AG08395 (cell line): ENCODE measurements around the gene RFTN2.
"Not testable (repeated sequence)": the region's sequence is repeated elsewhere in the genome, so short reads cannot be mapped to it uniquely, and the experiment has no call there.

Experiments
- DNase-seq: peaks from one replicate; pipeline ENCODE4 v3.0.0; 2012; ENCODE audit warnings: mixed read lengths, low spot score

Gene RFTN2

DNA sequence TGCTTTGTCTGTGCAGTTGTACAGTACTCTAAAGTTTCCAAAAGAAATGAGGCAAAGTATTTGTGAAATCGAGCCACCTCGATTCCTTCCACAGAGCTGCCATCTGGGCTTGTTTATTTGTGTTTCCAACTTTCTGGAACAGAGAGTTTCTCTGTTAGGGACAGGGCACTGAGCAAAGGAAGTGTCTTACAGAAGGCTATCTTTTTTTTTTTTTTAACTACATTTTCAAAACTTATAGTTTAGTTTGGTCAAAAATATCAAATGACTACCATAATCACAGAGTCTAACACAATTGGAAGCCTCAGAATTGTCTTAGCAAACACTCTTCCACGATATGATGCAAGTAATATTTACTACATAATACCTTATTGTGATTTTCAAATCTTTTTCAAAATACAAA lies 796 bp downstream of the RFTN2 start:
- DNase-seq, result no peak

DNA sequence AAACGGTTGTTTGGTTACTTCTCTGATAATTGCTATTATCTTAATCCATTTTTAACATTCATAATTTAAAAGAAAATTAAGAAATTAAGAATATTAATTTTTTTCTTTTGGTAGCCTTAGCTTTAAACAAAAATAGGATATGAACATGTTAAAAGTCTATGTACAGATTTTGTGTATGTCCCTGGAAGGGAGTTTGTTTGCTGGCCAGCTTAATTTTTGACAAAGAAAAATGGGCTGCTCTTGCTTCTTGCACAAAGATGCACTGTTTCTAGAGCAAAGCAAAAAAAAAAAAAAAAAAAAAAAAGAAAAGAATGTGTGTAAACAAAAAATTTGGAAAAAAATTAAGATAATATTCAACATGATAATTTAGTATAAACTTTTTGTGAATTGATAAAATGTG lies 1.3 kb downstream of the RFTN2 start:
- no peak for DNase-seq

DNA sequence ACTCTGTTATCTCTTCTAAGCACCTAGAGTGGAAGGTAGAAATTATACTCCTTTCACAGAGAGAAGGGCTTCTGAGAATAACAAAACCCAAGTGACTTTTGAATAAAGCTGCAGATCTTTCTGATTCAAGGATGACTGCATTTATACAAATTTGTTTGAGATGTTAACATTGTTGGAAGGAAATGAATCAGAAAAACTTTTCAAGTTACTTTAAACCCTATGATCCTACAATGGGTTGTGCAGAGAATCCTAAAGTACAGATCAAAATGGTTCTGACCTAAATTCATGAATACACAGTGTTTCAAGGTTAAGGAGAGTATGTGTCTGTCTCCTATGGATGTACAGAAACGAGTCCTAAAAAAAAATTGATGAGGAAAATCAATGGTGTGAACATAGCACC lies 1.8 kb downstream of the RFTN2 start:
- DNase-seq, result no peak

DNA sequence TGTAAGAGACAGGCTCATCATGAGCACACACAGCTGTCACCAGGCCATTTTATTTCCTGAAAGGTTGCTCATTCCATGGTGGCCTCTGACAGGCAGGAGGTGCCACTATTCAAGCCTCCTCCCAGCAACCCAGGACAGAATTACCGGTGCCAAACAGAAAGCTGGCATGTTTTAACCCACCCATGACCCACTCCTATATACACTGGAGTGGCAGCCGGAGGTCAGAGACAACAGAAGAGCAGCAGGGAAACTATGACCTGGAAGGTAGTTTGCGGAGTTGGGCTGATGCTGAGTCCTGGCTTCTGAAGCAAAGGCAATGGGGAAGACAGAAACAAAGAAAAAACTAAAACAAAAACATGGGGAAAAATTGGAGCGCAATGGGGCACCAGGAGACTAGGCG lies 2.3 kb downstream of the RFTN2 start:
- no peak for DNase-seq

- DNase-seq, result no peak
Measured at GRCh38 chr2:197672371-197672893, 3.0 kb downstream of the RFTN2 start.

GRCh38 chr2:197669077-197669476 lies 6.3 kb downstream of the RFTN2 start:
- no peak for DNase-seq

GRCh38 chr2:197668296-197668695 lies 7.1 kb downstream of the RFTN2 start:
- no peak for DNase-seq

- no peak for DNase-seq
Measured at GRCh38 chr2:197666277-197666676, 9.1 kb downstream of the RFTN2 start.

- DNase-seq, result no peak
Measured at GRCh38 chr2:197661626-197662025, 13.8 kb downstream of the RFTN2 start.

GRCh38 chr2:197657562-197657961 lies 17.8 kb downstream of the RFTN2 start:
- no peak for DNase-seq

DNA sequence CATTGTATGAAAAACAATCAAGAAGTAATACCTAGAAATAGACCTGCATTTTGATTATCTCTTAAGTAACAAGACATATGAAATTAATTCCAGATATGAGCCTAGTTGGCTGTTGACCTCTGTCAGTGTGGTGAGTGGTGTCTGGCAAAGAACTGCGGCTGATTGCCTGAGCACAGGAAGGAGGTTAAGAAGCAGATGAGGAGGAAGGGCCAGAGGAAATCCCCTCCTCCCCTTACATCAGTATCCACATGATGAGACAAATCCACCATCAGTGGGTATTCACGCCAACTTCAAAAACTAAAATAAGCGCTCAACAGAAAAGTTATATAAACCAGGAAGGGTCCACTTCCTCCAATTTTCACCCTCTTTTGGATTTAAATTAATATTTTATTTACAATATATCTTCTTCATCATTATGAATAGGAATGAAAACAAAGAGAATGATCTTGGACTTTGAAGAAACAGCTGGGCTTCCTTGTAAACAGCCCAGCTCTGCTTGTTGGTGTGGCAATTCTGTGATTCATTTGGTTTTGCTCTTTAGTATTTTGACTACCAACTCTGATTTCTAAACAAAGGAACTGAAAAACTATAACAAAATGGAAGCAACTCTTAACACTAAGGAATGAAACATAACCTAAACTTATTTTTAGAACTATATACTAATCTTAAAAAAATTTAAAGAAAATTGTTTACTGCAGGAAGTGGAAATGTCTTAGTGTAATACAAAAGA lies 27.3 kb downstream of the RFTN2 start:
- peak; percentile 47 for DNase-seq

DNA sequence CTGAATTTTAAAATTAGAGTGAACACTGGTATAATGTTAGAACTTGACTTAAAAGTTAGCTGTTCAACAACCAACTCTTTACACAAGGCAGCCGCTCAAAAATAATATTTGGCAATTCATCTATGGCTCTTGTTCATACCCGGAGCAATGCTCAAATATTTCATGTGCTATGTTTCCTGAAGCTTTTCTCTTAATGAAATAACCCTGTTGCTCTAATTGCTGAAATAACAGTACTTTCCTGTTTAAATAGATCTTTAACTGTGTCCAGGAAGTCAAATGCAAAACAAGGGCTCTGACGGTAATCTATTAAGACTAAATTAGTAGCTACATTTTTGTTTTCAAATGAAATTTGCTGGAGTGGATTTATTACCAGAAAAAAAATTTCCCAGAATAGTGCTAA lies 33.7 kb downstream of the RFTN2 start:
- no peak for DNase-seq

- DNase-seq, result not testable (repeated sequence)
Measured at GRCh38 chr2:197640571-197641122, 34.7 kb downstream of the RFTN2 start.

DNA sequence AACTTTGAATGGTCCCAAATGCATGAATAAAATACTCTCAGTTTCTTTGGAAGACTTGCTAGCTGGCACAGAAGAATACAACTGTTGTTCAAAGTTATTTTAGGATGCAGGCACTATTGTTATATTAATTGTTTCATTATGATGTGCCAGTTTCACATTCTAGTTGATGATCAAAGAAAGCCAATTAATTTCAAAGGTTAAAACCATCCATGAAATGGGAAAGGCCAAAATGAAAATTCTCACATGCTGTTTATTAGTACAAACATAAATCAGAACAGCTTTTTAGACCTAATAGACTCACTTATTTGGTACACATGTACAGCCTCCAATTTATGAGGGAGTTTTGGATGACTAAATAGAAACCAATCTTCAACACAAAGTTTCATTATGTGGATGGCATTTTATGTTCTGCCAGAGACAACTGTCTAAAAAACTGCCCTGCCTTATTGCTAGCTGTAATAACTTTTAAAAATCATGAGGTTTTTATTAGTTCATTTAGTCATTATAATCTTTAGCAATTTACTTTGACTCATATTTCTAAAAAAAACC lies 42.2 kb downstream of the RFTN2 start:
- no peak for DNase-seq

- DNase-seq, result peak; percentile 34
Measured at GRCh38 chr2:197628043-197628500, 47.3 kb downstream of the RFTN2 start.

DNA sequence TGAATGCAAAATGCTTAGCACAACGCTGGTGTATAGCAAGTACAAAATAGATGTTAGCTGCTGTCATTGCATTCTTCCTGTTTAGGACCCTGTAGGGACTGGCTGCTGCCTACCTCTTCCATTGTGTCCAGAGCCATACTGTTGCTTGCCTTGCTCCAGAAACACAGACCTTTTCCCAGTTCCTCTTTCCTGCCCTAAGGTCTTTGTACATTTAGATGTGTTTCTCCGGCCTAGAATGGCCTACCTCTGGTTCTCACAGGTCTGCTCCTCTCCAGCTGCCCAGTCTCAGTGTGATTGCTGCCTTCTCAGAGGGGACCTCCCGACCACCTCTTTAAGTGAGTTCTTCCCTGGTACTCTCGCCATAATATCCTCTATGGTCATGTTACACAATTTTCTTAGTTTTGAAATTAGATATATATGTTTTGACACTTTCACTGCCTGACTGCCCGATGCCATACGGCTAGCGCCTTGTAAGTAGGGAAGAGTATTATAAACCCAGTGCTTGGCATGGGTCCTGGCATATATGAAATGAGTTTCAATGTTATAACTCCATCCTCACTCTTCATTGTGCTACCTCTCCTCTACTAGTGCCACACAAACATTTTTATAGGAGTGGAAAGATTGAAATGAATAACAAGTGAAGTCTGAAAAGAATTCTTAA lies 48.3 kb downstream of the RFTN2 start:
- DNase-seq, result no peak

- DNase-seq, result no peak
Measured at GRCh38 chr2:197620133-197620532, 55.3 kb downstream of the RFTN2 start.

- DNase-seq, result no peak
Measured at GRCh38 chr2:197615016-197615652, 60.3 kb downstream of the RFTN2 start.

- no peak for DNase-seq
Measured at GRCh38 chr2:197614532-197614931, 60.9 kb downstream of the RFTN2 start.

GRCh38 chr2:197613509-197613987 lies 61.8 kb downstream of the RFTN2 start:
- DNase-seq, result no peak

DNA sequence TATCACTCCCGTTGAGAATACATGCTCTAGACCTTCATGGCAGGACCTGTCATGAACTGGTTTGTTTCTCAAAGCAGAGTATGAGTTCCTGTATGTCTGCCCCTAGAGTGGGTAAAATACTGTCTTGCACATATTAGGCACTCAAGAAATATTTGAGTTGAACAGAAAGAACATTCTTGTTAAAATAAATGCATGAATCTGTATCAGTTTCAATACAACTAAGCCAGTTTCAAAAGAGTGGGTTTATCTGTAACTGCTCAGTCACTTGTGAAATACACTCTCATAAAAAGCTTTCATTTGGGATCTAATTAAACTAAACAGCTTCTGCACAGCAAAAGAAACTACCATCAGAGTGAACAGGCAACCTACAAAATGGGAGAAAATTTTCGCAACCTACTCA lies 69.2 kb downstream of the RFTN2 start:
- DNase-seq, result no peak
